Lower leg skin (tissue), 3 donors: ENCODE measurements around the gene SEC24D.

Experiments used
- POLR2A ChIP-seq, 2 donors: fragments of 450-650 bp; IDR thresholded peaks; one replicate each; pipeline ENCODE4 v1.6.1; 2016 to 2017; ENCODE audit warnings: antibody characterized with exemption in 2 of 2, mild to moderate bottlenecking in 1 of 2, moderate library complexity in 1 of 2
- TF ChIP-seq, protein P1 (sequence below), 3 donors: fragments of 450-650 bp; IDR thresholded peaks; one replicate each; pipeline ENCODE4 v1.5.1; 2016; ENCODE audit warnings: antibody characterized with exemption in 3 of 3, mild to moderate bottlenecking in 3 of 3, moderate library complexity in 2 of 3

DNA sequence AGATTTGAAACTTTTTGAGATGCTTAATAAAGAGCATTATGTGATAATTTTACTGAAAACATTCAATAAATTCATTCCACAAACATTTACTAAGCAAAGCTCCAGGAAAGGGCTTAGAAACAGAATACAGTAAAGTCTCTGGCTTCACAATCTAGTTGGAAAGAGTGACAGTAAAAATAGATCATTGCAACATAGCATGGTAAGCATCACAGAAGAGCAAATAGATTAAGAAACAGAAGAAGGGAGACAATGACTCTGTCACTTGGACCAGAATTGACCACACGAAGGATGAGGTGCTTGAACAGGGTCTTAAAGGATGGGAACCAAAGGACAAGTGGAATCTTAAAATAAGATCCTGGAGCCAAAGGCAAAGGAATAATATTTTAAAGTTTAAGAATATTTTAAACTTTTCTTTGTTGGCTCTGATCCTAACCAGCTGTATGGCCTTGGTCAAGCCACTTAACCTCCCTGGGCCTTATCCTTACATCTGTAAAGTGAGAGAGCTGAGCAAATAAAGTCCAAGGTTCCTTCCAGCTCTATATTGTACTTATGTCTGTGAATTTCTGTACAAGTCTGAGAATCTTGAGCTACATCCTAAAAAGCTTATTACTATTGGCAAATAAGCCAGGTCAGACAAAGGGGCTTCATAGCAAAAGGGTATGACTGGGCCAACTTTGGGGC is 33.9 kb downstream of the SEC24D start:
- TF ChIP-seq, protein P1, sequence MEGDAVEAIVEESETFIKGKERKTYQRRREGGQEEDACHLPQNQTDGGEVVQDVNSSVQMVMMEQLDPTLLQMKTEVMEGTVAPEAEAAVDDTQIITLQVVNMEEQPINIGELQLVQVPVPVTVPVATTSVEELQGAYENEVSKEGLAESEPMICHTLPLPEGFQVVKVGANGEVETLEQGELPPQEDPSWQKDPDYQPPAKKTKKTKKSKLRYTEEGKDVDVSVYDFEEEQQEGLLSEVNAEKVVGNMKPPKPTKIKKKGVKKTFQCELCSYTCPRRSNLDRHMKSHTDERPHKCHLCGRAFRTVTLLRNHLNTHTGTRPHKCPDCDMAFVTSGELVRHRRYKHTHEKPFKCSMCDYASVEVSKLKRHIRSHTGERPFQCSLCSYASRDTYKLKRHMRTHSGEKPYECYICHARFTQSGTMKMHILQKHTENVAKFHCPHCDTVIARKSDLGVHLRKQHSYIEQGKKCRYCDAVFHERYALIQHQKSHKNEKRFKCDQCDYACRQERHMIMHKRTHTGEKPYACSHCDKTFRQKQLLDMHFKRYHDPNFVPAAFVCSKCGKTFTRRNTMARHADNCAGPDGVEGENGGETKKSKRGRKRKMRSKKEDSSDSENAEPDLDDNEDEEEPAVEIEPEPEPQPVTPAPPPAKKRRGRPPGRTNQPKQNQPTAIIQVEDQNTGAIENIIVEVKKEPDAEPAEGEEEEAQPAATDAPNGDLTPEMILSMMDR (IDR thresholded peaks at IDR 0.05) = no peak
- TF ChIP-seq POLR2A (IDR thresholded peaks at IDR 0.05) = no peak
